Parathyroid adenoma (tissue), 2 donors: ENCODE measurements around the gene RPL29.

Source experiments
- H2AFZ ChIP-seq: fragments of 300-600 bp; sonication (generic); one replicate; pipeline ENCODE4 v1.7.0; 2017; ENCODE audit warnings: antibody characterized with exemption, mild to moderate bottlenecking
- H3K27ac ChIP-seq: fragments of 300-600 bp; sonication (generic); one replicate; pipeline ENCODE4 v1.7.0; 2017
- H3K27me3 ChIP-seq: fragments of 300-600 bp; sonication (generic); one replicate; pipeline ENCODE4 v1.7.0; 2017; ENCODE audit warnings: low read length; ENCODE audit not compliant: control insufficient read depth, insufficient read depth
- H3K36me3 ChIP-seq: fragments of 300-600 bp; sonication (generic); one replicate; pipeline ENCODE4 v1.7.0; 2017; ENCODE audit warnings: low read length; ENCODE audit not compliant: control insufficient read depth, insufficient read depth
- H3K4me1 ChIP-seq: fragments of 300-600 bp; sonication (generic); one replicate; pipeline ENCODE4 v1.7.0; 2017; ENCODE audit warnings: control low read depth
- H3K4me2 ChIP-seq: fragments of 300-600 bp; sonication (generic); one replicate; pipeline ENCODE4 v1.7.0; 2017; ENCODE audit warnings: low read length
- H3K4me3 ChIP-seq: fragments of 300-600 bp; sonication (generic); one replicate; pipeline ENCODE4 v1.7.0; 2017; ENCODE audit warnings: low read depth, low read length
- H3K79me2 ChIP-seq: fragments of 300-600 bp; sonication (generic); one replicate; pipeline ENCODE4 v1.7.0; 2017; ENCODE audit warnings: control low read depth
- H3K9ac ChIP-seq: fragments of 300-600 bp; sonication (generic); one replicate; pipeline ENCODE4 v1.7.0; 2017; ENCODE audit warnings: mild to moderate bottlenecking
- H3K9me3 ChIP-seq: fragments of 300-600 bp; sonication (generic); one replicate; pipeline ENCODE4 v1.7.0; 2017; ENCODE audit warnings: low read length; ENCODE audit not compliant: control insufficient read depth
- CTCF ChIP-seq: fragments of 300-600 bp; sonication (generic); IDR thresholded peaks from one replicate; pipeline ENCODE4 v1.7.0; 2017; ENCODE audit warnings: antibody characterized with exemption, mild to moderate bottlenecking
- donor health status: primary hyperparathyroidism.

Gene RPL29

GRCh38 chr3:51945031-51945840, 50.5 kb downstream of the RPL29 start:
- no peak overlapping the region for H2AFZ ChIP-seq
- H3K4me3 ChIP-seq = no peak overlapping the region
- H3K4me2 ChIP-seq = no peak overlapping the region
- no peak overlapping the region for H3K27ac ChIP-seq
- no peaks in the 10 kb centered on the region for H3K27me3 ChIP-seq
- H3K79me2 ChIP-seq = no peaks in the 10 kb centered on the region
- H3K4me1 ChIP-seq = peaks cover 12% of the 10 kb centered on the region
- TF ChIP-seq CTCF = no peak
- H3K36me3 ChIP-seq = no peaks in the 10 kb centered on the region
- no peak overlapping the region for H3K9ac ChIP-seq
- H3K9me3 ChIP-seq = no peaks in the 10 kb centered on the region

- no peak overlapping the region for H2AFZ ChIP-seq
- no peaks in the 10 kb centered on the region for H3K79me2 ChIP-seq
- H3K4me1 ChIP-seq = peaks cover 12% of the 10 kb centered on the region
- H3K36me3 ChIP-seq = no peaks in the 10 kb centered on the region
- no peak for TF ChIP-seq CTCF
- no peak overlapping the region for H3K9ac ChIP-seq
- H3K27ac ChIP-seq = no peak overlapping the region
- no peak overlapping the region for H3K4me2 ChIP-seq
- no peak overlapping the region for H3K4me3 ChIP-seq
- no peaks in the 10 kb centered on the region for H3K9me3 ChIP-seq
- no peaks in the 10 kb centered on the region for H3K27me3 ChIP-seq
These were observed 51.2 kb downstream of the RPL29 start for GRCh38 chr3:51944451-51945021.
